MCF 10A (cell line): ENCODE measurements around the gene CD83. TPM values are rescaled to one million over a fixed set of nuclear protein-coding genes. Genes with fewer than 3 reads are reported as not detected.

ENCODE experiments used
- BruUV-seq: library from RNA; stranded (reverse); fragments of 400-500 nt; replicated peaks from 2 replicates; lab custom pipeline; 2021; lab: Mats Ljungman, UMichigan
- CTCF ChIA-PET: fragments of 300-600 bp; sonication (Branson Sonifier 250); formaldehyde crosslinking; extraction: SDS; loops from one replicate; lab custom pipeline; 2021; ENCODE audit warnings: antibody characterized with exemption, inconsistent platforms; lab: Yijun Ruan, JAX
- POLR2A ChIA-PET: fragments of 300-600, 350-650 bp; sonication (Branson Sonifier 250); formaldehyde crosslinking; extraction: SDS; loops from one replicate; lab custom pipeline; 2020; ENCODE audit warnings: antibody characterized with exemption, inconsistent platforms; lab: Yijun Ruan, JAX
- DNase-seq: peaks from one replicate; pipeline ENCODE4 v3.0.0-alpha.2; 2018; ENCODE audit not compliant: unreplicated experiment
- H3K27ac Mint-ChIP-seq: one replicate; pipeline ENCODE4 v1.8.0; 2022; ENCODE audit warnings: mild to moderate bottlenecking, low read depth, mixed read lengths; ENCODE audit not compliant: unreplicated experiment
- H3K27me3 Mint-ChIP-seq: one replicate; pipeline ENCODE4 v1.8.0; 2022; ENCODE audit warnings: mixed read lengths; ENCODE audit not compliant: insufficient read depth, unreplicated experiment
- H3K36me3 Mint-ChIP-seq: one replicate; pipeline ENCODE4 v1.8.0; 2022; ENCODE audit warnings: mild to moderate bottlenecking, moderate library complexity, mixed read lengths; ENCODE audit not compliant: insufficient read depth, unreplicated experiment
- H3K4me1 Mint-ChIP-seq: one replicate; pipeline ENCODE4 v1.8.0; 2022; ENCODE audit warnings: mixed read lengths; ENCODE audit not compliant: insufficient read depth, unreplicated experiment
- H3K4me3 Mint-ChIP-seq: one replicate; pipeline ENCODE4 v1.8.0; 2022; ENCODE audit warnings: mild to moderate bottlenecking, moderate library complexity, mixed read lengths; ENCODE audit not compliant: unreplicated experiment
- H3K9me3 Mint-ChIP-seq: one replicate; pipeline ENCODE4 v1.8.0; 2022; ENCODE audit warnings: mixed read lengths; ENCODE audit not compliant: unreplicated experiment
- CTCF ChIP-seq: fragments of 200-600 bp; IDR thresholded peaks from one replicate; pipeline ENCODE4 v1.8.0; 2022; ENCODE audit warnings: antibody characterized with exemption, mild to moderate bottlenecking; ENCODE audit not compliant: unreplicated experiment
- intact Hi-C: fragments of 100-400 bp; cut with micrococcal nuclease; formaldehyde crosslinking; loops from 2 replicates; pipeline ENCODE4 v1.14.1; 2022
- total RNA-seq: library from RNA; stranded (reverse); gene quantifications from 2 replicates; pipeline ENCODE4 v1.2.3, GENCODE V29; 2022

The CD83 gene
- total RNA-seq, 1 experiment from 2014 or later, result 1.7 TPM

- Mint-ChIP-seq H3K27ac (no peak overlapping the region), H3K4me1 (no peaks in the 10 kb centered on the region), H3K9me3 (no peaks in the 10 kb centered on the region), H3K4me3 (no peak overlapping the region), H3K27me3 (peaks cover 8% of the 10 kb centered on the region), H3K36me3 (no peaks in the 10 kb centered on the region)
- BruUV-seq, result no TSS peak
- intact Hi-C loops, result no loop called here
- no peak for DNase-seq
- no peak for TF ChIP-seq CTCF
- POLR2A ChIA-PET, result no interaction called here
- CTCF ChIA-PET, result no interaction called here
These were observed 63.0 kb downstream of the CD83 start for GRCh38 chr6:14180609-14181008.

- no TSS peak for BruUV-seq
- TF ChIP-seq CTCF, result no peak
These were observed 65.3 kb downstream of the CD83 start for GRCh38 chr6:14182916-14183315.

More at GRCh38 chr6:14182916-14183315, 65.3 kb downstream of the CD83 start:
- DNase-seq, result no peak
- no peak overlapping the region for H3K4me3 Mint-ChIP-seq
- intact Hi-C loops, result no loop called here
- ChIA-PET POLR2A (interaction anchor here (0.7 kb wide), 1 partner anchor 884 kb away, joined by 3 read pairs; no protein-coding TSS in a partner anchor), CTCF (interaction anchor here (0.8 to 0.9 kb wide), 2 partner anchors 38 to 116 kb away, joined by 3 to 4 read pairs; no protein-coding TSS in a partner anchor)
- no peaks in the 10 kb centered on the region for H3K4me1 Mint-ChIP-seq
- H3K27me3 Mint-ChIP-seq, result no peaks in the 10 kb centered on the region
- H3K36me3 Mint-ChIP-seq, result no peaks in the 10 kb centered on the region
- no peaks in the 10 kb centered on the region for H3K9me3 Mint-ChIP-seq
- H3K27ac Mint-ChIP-seq, result no peak overlapping the region

Other genes with a start within 250 kb of the CD83 start
- gene RNF182, start 192.8 kb upstream of the CD83 start, total RNA-seq, result not detected in 2 replicates